Smooth muscle cell (in vitro differentiated cells): ENCODE measurements around the gene MARVELD1. TPM values are rescaled to one million over a fixed set of nuclear protein-coding genes. Genes with fewer than 3 reads are reported as not detected.

ENCODE experiments used
- DNase-seq: peaks from one replicate; lab custom pipeline; 2025; ENCODE audit not compliant: unreplicated experiment; lab: John Stamatoyannopoulos, UW
- H2AFZ ChIP-seq: fragments of 200-600 bp; sonication (generic); 2 replicates; pipeline ENCODE4 v1.6.0; 2016; ENCODE audit warnings: antibody characterized with exemption, low read depth, mild to moderate bottlenecking
- H3F3A ChIP-seq: fragments of 200-600 bp; sonication (generic); 2 replicates; pipeline ENCODE4 v1.6.0; 2017; ENCODE audit warnings: antibody characterized with exemption, low read depth
- H3K27ac ChIP-seq: fragments of 200-600 bp; sonication (generic); 2 replicates; pipeline ENCODE4 v1.5.1; 2016; ENCODE audit warnings: low read depth, mild to moderate bottlenecking
- H3K27me3 ChIP-seq: fragments of 200-600 bp; sonication (generic); 2 replicates; pipeline ENCODE4 v1.6.1; 2016; ENCODE audit warnings: low read depth, mild to moderate bottlenecking
- H3K36me3 ChIP-seq: fragments of 200-600 bp; sonication (generic); 2 replicates; pipeline ENCODE4 v1.5.1; 2016; ENCODE audit warnings: low read depth
- H3K4me1 ChIP-seq: fragments of 200-600 bp; sonication (generic); 2 replicates; pipeline ENCODE4 v1.5.1; 2016; ENCODE audit warnings: low read depth
- H3K4me2 ChIP-seq: fragments of 200-600 bp; sonication (generic); 2 replicates; pipeline ENCODE4 v1.6.0; 2016; ENCODE audit warnings: mild to moderate bottlenecking
- H3K4me3 ChIP-seq: fragments of 200-600 bp; sonication (generic); 2 replicates; pipeline ENCODE4 v1.5.1; 2016; ENCODE audit warnings: mild to moderate bottlenecking
- H3K79me2 ChIP-seq: fragments of 200-600 bp; sonication (generic); 2 replicates; pipeline ENCODE4 v1.6.0; 2016; ENCODE audit warnings: low read depth, mild to moderate bottlenecking
- H3K9ac ChIP-seq: fragments of 200-600 bp; sonication (generic); 2 replicates; pipeline ENCODE4 v1.6.0; 2016; ENCODE audit warnings: low read depth
- H3K9me3 ChIP-seq: fragments of 200-600 bp; sonication (generic); replicated peaks from 2 replicates; pipeline ENCODE4 v1.5.1; 2016; ENCODE audit warnings: low read depth
- H4K20me1 ChIP-seq: fragments of 200-600 bp; sonication (generic); 2 replicates; pipeline ENCODE4 v1.6.0; 2016; ENCODE audit warnings: low read depth
- CTCF ChIP-seq: fragments of 200-600 bp; sonication (generic); IDR thresholded peaks from 2 replicates; pipeline ENCODE4 v1.5.1; 2017; ENCODE audit warnings: borderline replicate concordance, mild to moderate bottlenecking, antibody characterized with exemption; ENCODE audit not compliant: insufficient read depth, poor library complexity, severe bottlenecking
- WGBS: methylation state at CpG from one replicate; pipeline ENCODE4 v1.1.7; 2016; ENCODE audit warnings: low lambda C conversion rate; 5-methylcytosine and 5-hydroxymethylcytosine counted together
- polyA plus RNA-seq: library from polyadenylated mRNA; unstranded; fragments of >200 nt; fragmentation: Nextera tagmentation; extraction: Ambion mirVana; gene quantifications from 2 replicates; pipeline ENCODE4 v1.2.1, GENCODE V29; 2016
- total RNA-seq: library from RNA; depleted of rRNA; stranded (reverse); fragments of >200 nt; gene quantifications from 2 replicates; pipeline ENCODE4 v1.2.3, GENCODE V29; 2014

MARVELD1 gene
- total and polyA plus RNA-seq, 2 experiments from 2014 or later, result 46.3 to 132 TPM

GRCh38 chr10:97715259-97715874, 1.8 kb downstream of the MARVELD1 start:
- Histone ChIP-seq H2AFZ (no peak overlapping the region), H3K79me2 (peaks cover 16% of the 10 kb centered on the region)

GRCh38 chr10:97717627-97718026, 4.1 kb downstream of the MARVELD1 start:
- Histone ChIP-seq H3K4me2 (no peak overlapping the region), H3K27ac (no peak overlapping the region), H3F3A (no peaks in the 10 kb centered on the region), H3K4me3 (no peak overlapping the region), H3K79me2 (peaks cover 16% of the 10 kb centered on the region), H2AFZ (no peak overlapping the region), H3K36me3 (no peaks in the 10 kb centered on the region), H3K9ac (no peak overlapping the region), H3K4me1 (peaks cover 38% of the 10 kb centered on the region), H4K20me1 (peaks cover 28% of the 10 kb centered on the region), H3K9me3 (no peaks in the 10 kb centered on the region), H3K27me3 (no peaks in the 10 kb centered on the region)
- WGBS, result 96% methylated on average over 7 of the region's 7 CpGs
- no peak for TF ChIP-seq CTCF
- no peak for DNase-seq

More at GRCh38 chr10:97715259-97715874, 1.8 kb downstream of the MARVELD1 start:
- peaks cover 28% of the 10 kb centered on the region for H4K20me1 ChIP-seq
- WGBS, result 38% methylated on average over 8 of the region's 8 CpGs
- H3K27ac ChIP-seq, result peak overlapping the region; percentile 98
- no peaks in the 10 kb centered on the region for H3K27me3 ChIP-seq
- peaks cover 38% of the 10 kb centered on the region for H3K4me1 ChIP-seq
- no peaks in the 10 kb centered on the region for H3K36me3 ChIP-seq
- no peak for DNase-seq
- peak overlapping the region; percentile 87 for H3K4me2 ChIP-seq
- H3K9me3 ChIP-seq, result no peaks in the 10 kb centered on the region
- peak overlapping the region; percentile 94 for H3K9ac ChIP-seq
- no peaks in the 10 kb centered on the region for H3F3A ChIP-seq
- TF ChIP-seq CTCF, result no peak
- H3K4me3 ChIP-seq, result peak overlapping the region; percentile 79

GRCh38 chr10:97718178-97718577, 4.6 kb downstream of the MARVELD1 start:
- H3K4me1 ChIP-seq, result peaks cover 33% of the 10 kb centered on the region
- peaks cover 28% of the 10 kb centered on the region for H4K20me1 ChIP-seq
- no peaks in the 10 kb centered on the region for H3K36me3 ChIP-seq
- no peaks in the 10 kb centered on the region for H3K9me3 ChIP-seq
- no peak for TF ChIP-seq CTCF
- H3K27ac ChIP-seq, result no peak overlapping the region
- no peak overlapping the region for H3K4me3 ChIP-seq
- WGBS, result 94% methylated on average over 6 of the region's 6 CpGs
- H3K79me2 ChIP-seq, result peaks cover 16% of the 10 kb centered on the region
- no peak overlapping the region for H3K4me2 ChIP-seq
- no peak overlapping the region for H2AFZ ChIP-seq
- H3F3A ChIP-seq, result no peaks in the 10 kb centered on the region
- no peak overlapping the region for H3K9ac ChIP-seq
- no peaks in the 10 kb centered on the region for H3K27me3 ChIP-seq
- DNase-seq, result no peak

GRCh38 chr10:97718659-97719142, 5.2 kb downstream of the MARVELD1 start:
- WGBS, result 77% methylated on average over 8 of the region's 8 CpGs
- no peak overlapping the region for H3K27ac ChIP-seq

More at GRCh38 chr10:97718659-97719142, 5.2 kb downstream of the MARVELD1 start:
- no peaks in the 10 kb centered on the region for H3K9me3 ChIP-seq
- H4K20me1 ChIP-seq, result peaks cover 28% of the 10 kb centered on the region
- H3K4me1 ChIP-seq, result peaks cover 30% of the 10 kb centered on the region
- no peaks in the 10 kb centered on the region for H3K36me3 ChIP-seq
- no peak overlapping the region for H3K4me3 ChIP-seq
- no peaks in the 10 kb centered on the region for H3F3A ChIP-seq
- no peak overlapping the region for H2AFZ ChIP-seq
- DNase-seq, result no peak
- no peak overlapping the region for H3K9ac ChIP-seq
- no peaks in the 10 kb centered on the region for H3K27me3 ChIP-seq
- H3K4me2 ChIP-seq, result no peak overlapping the region
- peaks cover 16% of the 10 kb centered on the region for H3K79me2 ChIP-seq
- TF ChIP-seq CTCF, result no peak
